Measurements from ENCODE around the gene TNFSF12. TPM values are rescaled to one million over a fixed set of nuclear protein-coding genes. Genes with fewer than 3 reads are reported as not detected.

TNFSF12 gene
- total and polyA plus RNA-seq, 9 of the 15 experiments (the other 6 are each of a cell fraction or from before 2014, with no cell fraction given): 0.03 to 0.95 (median 0.19) TPM; not detected in 3

GRCh38 chr17:7582396-7583252 lies 33.8 kb downstream of the TNFSF12 start (continued):
- TF ChIP-seq ETS2 (tag; IDR thresholded peaks at IDR 0.05; ENCODE audit: borderline replicate concordance, poor library complexity, severe bottlenecking) (no peak), MIER1 (IDR thresholded peaks at IDR 0.05; ENCODE audit: low read depth) (no peak), CCNT2 (IDR thresholded peaks at IDR 0.05; ENCODE audit: borderline replicate concordance, extremely low read depth, insufficient read length, low read depth, low read length) (no peak), DNMT1 (IDR thresholded peaks at IDR 0.05) (no peak), MEF2A (IDR thresholded peaks at IDR 0.05; ENCODE audit: control insufficient read depth, low read depth, low read length) (no peak), IRF9 (tag; IDR thresholded peaks at IDR 0.05) (no peak), ZNF408 (CRISPR knock-in tag; IDR thresholded peaks at IDR 0.05; ENCODE audit: low read depth) (no peak), KLF1 (tag; IDR thresholded peaks at IDR 0.05) (no peak), E2F4 (CRISPR knock-in tag; IDR thresholded peaks at IDR 0.05; ENCODE audit: low read depth) (no peak), IRF2 (CRISPR knock-in tag; IDR thresholded peaks at IDR 0.05) (no peak), BRCA1 (IDR thresholded peaks at IDR 0.05) (no peak), BRCA1 (CRISPR knock-in tag; IDR thresholded peaks at IDR 0.05) (no peak), ZNF778 (CRISPR knock-in tag; IDR thresholded peaks at IDR 0.05) (no peak), ZNF140 (CRISPR knock-in tag; IDR thresholded peaks at IDR 0.05) (no peak), MTF1 (CRISPR knock-in tag; IDR thresholded peaks at IDR 0.05; ENCODE audit: borderline replicate concordance) (no peak), CEBPB (tag; IDR thresholded peaks at IDR 0.05) (no peak), FOXJ2 (tag; IDR thresholded peaks at IDR 0.05) (no peak), KLF16 (IDR thresholded peaks at IDR 0.05) (no peak), EGR1 (conservative IDR thresholded peaks at IDR 0.05) (no peak), TEAD2 (tag; IDR thresholded peaks at IDR 0.05) (no peak), MTA2 (IDR thresholded peaks at IDR 0.05; ENCODE audit: low read depth) (no peak), ATF1 (CRISPR knock-in tag; IDR thresholded peaks at IDR 0.05) (no peak), ATF1 (tag; IDR thresholded peaks at IDR 0.05) (no peak), ZNF584 (CRISPR knock-in tag; IDR thresholded peaks at IDR 0.05; ENCODE audit: low read depth) (0 out of 2 replicates have a peak, but pooled peaks have one; percentile 45), ZNF134 (CRISPR knock-in tag; conservative IDR thresholded peaks at IDR 0.05) (0 out of 2 replicates have a peak, but pooled peaks have one; percentile 30), NFRKB (IDR thresholded peaks at IDR 0.05; ENCODE audit: low read depth) (no peak), PURB (CRISPR knock-in tag; IDR thresholded peaks at IDR 0.05; ENCODE audit: low read depth) (no peak), GATA2 (CRISPR knock-in tag; IDR thresholded peaks at IDR 0.05) (no peak)
